Right lobe of liver (tissue), 6 donors: ENCODE data around the gene BEGAIN. TPM values are rescaled to one million over a fixed set of nuclear protein-coding genes. Genes with fewer than 3 reads are reported as not detected.

Experiments
- ATAC-seq, 4 donors: fragments of 200-7000 bp; cut with Tn5 transposase; one replicate each; pipeline ENCODE4 v1.9.1; 2020; ENCODE audit warnings: mild to moderate bottlenecking in 4 of 4, moderate library complexity in 4 of 4
- DNase-seq, 3 donors: peaks; one replicate each; pipeline ENCODE4 v3.0.0-alpha.2; 2020
- H3K27ac ChIP-seq, 3 donors: fragments of 200-600 bp; one replicate each; pipeline ENCODE4 v1.8.0; 2022
- H3K27me3 ChIP-seq, 2 donors: fragments of 200-600 bp; one replicate each; pipeline ENCODE4 v1.8.0; 2022
- H3K36me3 ChIP-seq, 4 donors: fragments of 200-600 bp; sonication (generic) in 1 of 4; one replicate each; pipeline versions ENCODE4 v1.5.1 to v1.8.0; 2017 to 2022; ENCODE audit warnings: control low read depth in 1 of 4
- H3K4me1 ChIP-seq, 4 donors: fragments of 200-600 bp; sonication (generic) in 1 of 4; one replicate each; pipeline versions ENCODE4 v1.5.1 to v1.8.0; 2017 to 2022; ENCODE audit warnings: control low read depth in 1 of 4
- H3K4me3 ChIP-seq, 3 donors: fragments of 200-600 bp; one replicate each; pipeline ENCODE4 v1.8.0; 2022
- H3K9me3 ChIP-seq, 4 donors: fragments of 200-600 bp; sonication (generic) in 1 of 4; one replicate each; pipeline versions ENCODE4 v1.5.1 to v1.8.0; 2017 to 2022; ENCODE audit warnings: control low read depth in 1 of 4
- POLR2A ChIP-seq: fragments of 450-650 bp; IDR thresholded peaks from one replicate; pipeline ENCODE4 v1.6.1; 2017; ENCODE audit warnings: antibody characterized with exemption, mild to moderate bottlenecking
- WGBS: methylation state at CpG from one replicate; pipeline ENCODE4 v1.1.6; 2018; ENCODE audit warnings: low coverage, low lambda C conversion rate; ENCODE audit not compliant: insufficient coverage; ENCODE audit errors: missing lambda C conversion rate; 5-methylcytosine and 5-hydroxymethylcytosine counted together
- intact Hi-C, 2 donors: fragments of 100-400 bp; cut with DNase I; formaldehyde crosslinking; loops; one replicate each; pipeline versions ENCODE4 v1.11.2 to v1.14.1; 2022
- total RNA-seq, 6 experiments: library from RNA; depleted of rRNA in 2 of 6; stranded (reverse); fragments of >200 nt in 2 of 6; fragmentation: NEBNext Ultra II Directional in 3 of 6; extraction: Animal tissue kit (Norgen Biotek cat#: 25700) in 3 of 6; gene quantifications; one replicate each; pipeline versions ENCODE4 v1.1.0 to v1.2.4, GENCODE V29; 2016 to 2023
- TF ChIP-seq, protein P1 (sequence below), 4 donors: fragments of 200-600 bp in 3 of 4; fragments of 450-650 bp in 1 of 4; IDR thresholded peaks; one replicate each; pipeline versions ENCODE4 v1.5.1 to v1.8.0; 2016 to 2022; ENCODE audit warnings: antibody characterized with exemption in 4 of 4, mild to moderate bottlenecking in 2 of 4
- donor health status: DM: no; HTN: yes; CAD: no.
- donor health status: DM: no; HTN: no; CAD: no.
- donor health status: DM: no; HTN: no; CAD: no.
- donor health status: DM: no; HTN: yes; CAD: no.
- donor health status: DM: no; HTN: yes; CAD: no.

BEGAIN gene
- total RNA-seq, 6 experiments from 2014 or later: 0.12 to 0.61 (median 0.34) TPM

DNA sequence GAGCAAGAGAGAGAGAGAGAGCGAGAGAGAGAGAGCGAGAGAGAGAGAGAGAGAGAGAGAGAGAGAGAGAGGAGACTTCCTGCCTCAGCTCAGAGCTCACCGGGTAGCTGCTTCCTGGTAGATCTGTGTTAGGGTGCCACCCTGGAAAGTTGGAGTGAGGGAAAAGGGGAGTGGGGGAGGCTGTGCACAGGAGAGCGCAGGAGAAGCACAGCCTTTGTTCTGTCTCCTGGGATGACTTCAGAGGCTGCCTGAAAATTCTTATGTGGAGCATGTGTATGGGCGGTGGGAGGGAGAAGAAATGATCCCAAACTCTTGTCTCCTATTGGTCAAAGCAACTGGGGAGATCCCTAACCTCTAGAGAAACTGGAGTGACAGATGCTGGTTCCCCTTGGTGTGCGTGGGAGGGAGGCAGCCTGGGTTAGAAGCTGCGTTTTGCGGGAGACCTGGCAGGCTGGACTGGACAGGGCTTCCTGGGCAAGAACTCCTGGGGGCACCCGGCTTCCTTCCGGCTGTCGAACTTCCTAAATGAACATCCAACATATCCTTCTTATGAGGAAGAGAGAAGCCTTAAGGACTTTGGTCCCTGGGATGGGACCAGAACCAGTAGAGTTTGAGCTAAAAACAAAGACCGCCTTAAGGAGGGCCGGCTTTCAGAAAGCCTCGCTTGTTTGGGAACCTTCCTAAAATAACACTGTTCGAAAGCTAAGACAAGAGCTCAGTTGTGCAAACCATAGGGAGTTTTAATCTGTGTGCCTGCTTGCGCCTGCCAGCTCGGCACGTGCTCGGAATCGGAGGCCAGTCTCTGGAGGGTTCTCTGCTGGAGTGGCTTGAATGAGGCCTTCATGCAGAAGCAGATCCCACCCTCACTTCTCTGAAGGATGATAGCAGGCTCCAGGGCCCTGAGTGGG is 30.4 kb upstream of the BEGAIN start:
- no peak for TF ChIP-seq POLR2A
- TF ChIP-seq, protein P1, sequence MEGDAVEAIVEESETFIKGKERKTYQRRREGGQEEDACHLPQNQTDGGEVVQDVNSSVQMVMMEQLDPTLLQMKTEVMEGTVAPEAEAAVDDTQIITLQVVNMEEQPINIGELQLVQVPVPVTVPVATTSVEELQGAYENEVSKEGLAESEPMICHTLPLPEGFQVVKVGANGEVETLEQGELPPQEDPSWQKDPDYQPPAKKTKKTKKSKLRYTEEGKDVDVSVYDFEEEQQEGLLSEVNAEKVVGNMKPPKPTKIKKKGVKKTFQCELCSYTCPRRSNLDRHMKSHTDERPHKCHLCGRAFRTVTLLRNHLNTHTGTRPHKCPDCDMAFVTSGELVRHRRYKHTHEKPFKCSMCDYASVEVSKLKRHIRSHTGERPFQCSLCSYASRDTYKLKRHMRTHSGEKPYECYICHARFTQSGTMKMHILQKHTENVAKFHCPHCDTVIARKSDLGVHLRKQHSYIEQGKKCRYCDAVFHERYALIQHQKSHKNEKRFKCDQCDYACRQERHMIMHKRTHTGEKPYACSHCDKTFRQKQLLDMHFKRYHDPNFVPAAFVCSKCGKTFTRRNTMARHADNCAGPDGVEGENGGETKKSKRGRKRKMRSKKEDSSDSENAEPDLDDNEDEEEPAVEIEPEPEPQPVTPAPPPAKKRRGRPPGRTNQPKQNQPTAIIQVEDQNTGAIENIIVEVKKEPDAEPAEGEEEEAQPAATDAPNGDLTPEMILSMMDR (IDR thresholded peaks at IDR 0.05): no peak

DNA sequence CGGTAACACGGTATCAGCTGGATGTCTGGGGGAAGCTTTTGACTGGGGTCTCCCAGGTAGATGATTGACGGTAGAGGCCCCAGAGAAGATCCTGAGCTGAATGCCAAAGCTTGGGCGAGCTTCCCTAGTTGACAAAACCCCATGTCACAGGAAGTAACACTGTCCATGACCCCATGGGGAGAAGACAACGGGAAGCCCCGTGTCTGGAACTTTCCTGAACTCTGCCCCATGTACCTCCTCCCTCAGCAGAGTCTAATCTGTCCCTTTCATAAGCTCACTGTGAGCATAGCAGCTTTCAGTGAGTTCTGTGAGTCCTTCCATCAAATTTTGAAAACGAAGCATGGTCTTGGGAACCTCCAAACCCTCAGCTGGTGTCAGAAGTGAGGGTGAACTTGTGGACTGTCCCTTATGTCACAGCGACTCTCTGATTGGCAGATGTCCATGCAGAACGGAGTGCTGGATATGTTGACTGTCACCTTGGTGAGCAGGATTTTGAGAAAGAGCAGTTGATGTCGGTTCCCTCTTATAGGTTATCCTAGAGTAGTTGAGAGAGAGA is 29.7 kb upstream of the BEGAIN start:
- DNase-seq: peak; percentile 11 to 48 (median 35)
- H3K4me3 ChIP-seq: no peak overlapping the region
- H3K27ac ChIP-seq: no peak overlapping the region
- no peaks in the 10 kb centered on the region for H3K9me3 ChIP-seq
- TF ChIP-seq, protein P1 (IDR thresholded peaks at IDR 0.05): no peak
- TF ChIP-seq POLR2A: no peak
- H3K36me3 ChIP-seq: no peaks in the 10 kb centered on the region
- intact Hi-C loops: no loop called here
- peak; percentile 12 to 73 (median 56) for ATAC-seq
- H3K4me1 ChIP-seq: peaks cover 0 to 23% (median 4%) of the 10 kb centered on the region in 4 donors
- H3K27me3 ChIP-seq: no peaks in the 10 kb centered on the region
- WGBS: 2% methylated on average over 5 of the region's 10 CpGs

More for the DNA sequence above, 30.4 kb upstream of the BEGAIN start:
- DNase-seq: peak; percentile 10 to 41 (median 38)
- Histone ChIP-seq H3K4me3 (no peak overlapping the region), H3K9me3 (no peaks in the 10 kb centered on the region), H3K27me3 (no peaks in the 10 kb centered on the region), H3K36me3 (no peaks in the 10 kb centered on the region), H3K4me1 (peaks cover 0 to 23% (median 4%) of the 10 kb centered on the region in 4 donors), H3K27ac (no peak overlapping the region)
- intact Hi-C loops: no loop called here
- 40% methylated on average over 13 of the region's 20 CpGs for WGBS
- peak in 3 of 4 donors; percentile 5 to 28 (median 7) for ATAC-seq

DNA sequence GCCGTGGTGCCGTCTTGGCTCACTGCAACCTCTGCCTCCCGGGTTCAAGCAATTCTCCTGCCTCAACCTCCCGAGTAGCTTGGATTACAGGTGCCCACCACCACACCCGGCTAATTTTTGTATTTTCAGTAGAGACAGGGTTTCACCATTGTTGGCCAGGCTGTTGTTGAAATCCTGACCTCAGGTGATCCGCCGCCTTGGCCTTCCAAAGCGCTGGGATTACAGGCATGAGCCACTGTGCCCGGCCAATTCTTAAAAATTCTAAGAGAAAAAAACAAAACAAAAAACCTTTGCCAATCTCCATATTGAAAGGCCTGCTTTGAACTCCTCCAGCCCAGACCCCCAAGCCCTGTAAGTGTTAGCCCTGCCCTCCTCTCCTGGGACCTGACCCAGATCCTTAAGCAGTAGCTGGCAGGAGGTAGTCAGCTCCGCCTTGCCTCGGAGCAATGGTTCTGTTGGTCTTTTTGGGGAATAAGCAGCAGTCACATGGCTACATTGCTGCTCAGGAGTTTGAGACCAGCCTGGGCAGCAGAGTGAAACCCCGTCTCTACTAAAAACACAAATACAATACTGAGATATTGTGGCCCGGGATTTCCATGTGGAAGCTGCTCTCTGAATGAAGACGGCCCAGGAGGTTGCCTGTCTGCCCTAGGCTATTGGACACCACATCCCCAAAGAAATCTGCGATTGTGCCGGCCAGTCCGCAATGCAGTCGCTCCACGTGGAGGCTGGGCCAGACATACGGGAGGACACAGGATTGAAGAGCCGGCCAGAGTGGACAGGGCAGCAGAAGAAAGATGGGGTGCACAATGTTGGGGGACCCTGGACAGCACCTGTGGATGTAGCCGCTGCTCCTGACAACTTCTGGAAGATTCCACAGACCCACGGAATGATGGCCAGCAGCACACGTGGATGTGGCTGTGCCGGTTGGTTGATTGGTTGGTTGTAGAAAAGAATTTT is 28.8 kb upstream of the BEGAIN start:
- ATAC-seq: no peak

DNA sequence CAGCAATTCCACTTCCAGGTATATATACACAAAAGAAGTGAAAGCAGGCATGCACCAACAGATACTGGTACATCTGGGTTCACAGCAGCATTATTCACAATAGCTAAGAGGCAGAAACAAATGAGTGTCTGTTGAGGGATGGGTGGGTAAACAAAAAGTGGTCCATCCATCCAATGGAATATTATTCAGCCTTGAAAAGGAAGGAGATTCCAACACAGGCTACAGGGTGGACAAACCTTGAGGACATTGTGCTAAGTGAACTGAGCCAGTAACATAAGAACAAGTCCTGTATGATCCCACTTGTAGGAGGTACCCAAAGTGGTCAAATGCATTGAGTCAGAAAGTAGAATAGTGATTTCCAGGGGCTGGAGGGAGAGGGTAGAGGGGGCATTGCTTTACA is 27.6 kb upstream of the BEGAIN start:
- no peaks in the 10 kb centered on the region for H3K9me3 ChIP-seq
- H3K27ac ChIP-seq: no peak overlapping the region
- no peaks in the 10 kb centered on the region for H3K27me3 ChIP-seq
- DNase-seq: no peak
- no peak for TF ChIP-seq POLR2A
- TF ChIP-seq, protein P1 (IDR thresholded peaks at IDR 0.05): no peak
- ATAC-seq: no peak
- H3K36me3 ChIP-seq: no peaks in the 10 kb centered on the region
- H3K4me1 ChIP-seq: peaks cover 0 to 23% (median 4%) of the 10 kb centered on the region in 4 donors
- H3K4me3 ChIP-seq: no peak overlapping the region
- intact Hi-C loops: no loop called here

More for the DNA sequence above, 28.8 kb upstream of the BEGAIN start:
- Histone ChIP-seq H3K4me1 (peaks cover 0 to 23% (median 4%) of the 10 kb centered on the region in 4 donors), H3K4me3 (no peak overlapping the region), H3K27me3 (no peaks in the 10 kb centered on the region), H3K36me3 (no peaks in the 10 kb centered on the region), H3K27ac (no peak overlapping the region), H3K9me3 (no peaks in the 10 kb centered on the region)
- TF ChIP-seq, protein P1 (IDR thresholded peaks at IDR 0.05): no peak
- TF ChIP-seq POLR2A: no peak
- DNase-seq: peak; percentile 13 to 37 (median 23)
- intact Hi-C loops: no loop called here
- 71% methylated on average over 10 of the region's 25 CpGs for WGBS
